Osteocyte (in vitro differentiated cells): ENCODE results near the gene C2CD2. TPM values are rescaled to one million over a fixed set of nuclear protein-coding genes. Genes with fewer than 3 reads are reported as not detected.
A peak's percentile ranks its signal among the peaks of the same experiment; 100 is the strongest.

Experiments used
- DNase-seq: peaks from one replicate; pipeline ENCODE4 v3.0.0; 2021; ENCODE audit warnings: mixed read lengths; ENCODE audit not compliant: unreplicated experiment; ENCODE audit errors: extremely low spot score
- H3K27ac Mint-ChIP-seq: one replicate; pipeline ENCODE4 v1.8.0; 2021; ENCODE audit warnings: mild to moderate bottlenecking, mixed read lengths; ENCODE audit not compliant: unreplicated experiment
- H3K27me3 Mint-ChIP-seq: one replicate; pipeline ENCODE4 v1.8.0; 2021; ENCODE audit warnings: mixed read lengths; ENCODE audit not compliant: unreplicated experiment
- H3K36me3 Mint-ChIP-seq: one replicate; pipeline ENCODE4 v1.8.0; 2021; ENCODE audit warnings: mixed read lengths; ENCODE audit not compliant: unreplicated experiment
- H3K4me1 Mint-ChIP-seq: one replicate; pipeline ENCODE4 v1.8.0; 2021; ENCODE audit warnings: mixed read lengths; ENCODE audit not compliant: unreplicated experiment
- H3K4me3 Mint-ChIP-seq: one replicate; pipeline ENCODE4 v1.8.0; 2021; ENCODE audit warnings: mild to moderate bottlenecking, moderate library complexity, mixed read lengths; ENCODE audit not compliant: unreplicated experiment
- H3K9me3 Mint-ChIP-seq: one replicate; pipeline ENCODE4 v1.8.0; 2021; ENCODE audit warnings: mixed read lengths; ENCODE audit not compliant: unreplicated experiment
- total RNA-seq: library from RNA; stranded (reverse); gene quantifications from 2 replicates; pipeline ENCODE4 v1.2.1, GENCODE V29; 2021
- TF ChIP-seq, protein P1 (sequence below): fragments of 200-600 bp; sonication (generic); IDR thresholded peaks from 2 replicates; pipeline ENCODE4 v1.5.0; 2021; ENCODE audit warnings: antibody characterized with exemption, mild to moderate bottlenecking, moderate library complexity

C2CD2 gene
- total RNA-seq, 1 donor from 2014 or later: 19.4 TPM

DNA sequence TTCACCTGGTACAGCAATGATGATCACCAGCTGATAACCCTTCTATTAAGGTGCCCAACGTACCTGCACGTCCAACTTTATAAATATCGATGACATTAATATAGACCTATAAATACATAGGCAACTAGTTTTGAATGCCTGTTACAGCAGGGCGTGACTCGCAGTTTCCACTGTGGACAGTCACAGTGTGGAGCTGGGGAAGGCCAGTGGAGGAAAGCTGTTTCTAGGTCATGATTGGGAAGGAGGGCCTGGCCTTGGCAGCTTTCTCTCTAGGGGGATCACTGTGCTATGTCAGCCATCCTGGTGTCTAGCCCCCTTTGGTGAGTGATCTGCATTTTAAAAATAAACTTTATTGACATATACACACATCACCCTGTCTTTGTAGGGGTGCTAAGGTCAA is 70.2 kb downstream of the C2CD2 start:
- Mint-ChIP-seq H3K4me1 (peaks cover 6% of the 10 kb centered on the region), H3K27ac (no peak overlapping the region), H3K4me3 (no peak overlapping the region), H3K36me3 (peaks cover 2% of the 10 kb centered on the region), H3K27me3 (no peaks in the 10 kb centered on the region), H3K9me3 (no peaks in the 10 kb centered on the region)
- TF ChIP-seq, protein P1, sequence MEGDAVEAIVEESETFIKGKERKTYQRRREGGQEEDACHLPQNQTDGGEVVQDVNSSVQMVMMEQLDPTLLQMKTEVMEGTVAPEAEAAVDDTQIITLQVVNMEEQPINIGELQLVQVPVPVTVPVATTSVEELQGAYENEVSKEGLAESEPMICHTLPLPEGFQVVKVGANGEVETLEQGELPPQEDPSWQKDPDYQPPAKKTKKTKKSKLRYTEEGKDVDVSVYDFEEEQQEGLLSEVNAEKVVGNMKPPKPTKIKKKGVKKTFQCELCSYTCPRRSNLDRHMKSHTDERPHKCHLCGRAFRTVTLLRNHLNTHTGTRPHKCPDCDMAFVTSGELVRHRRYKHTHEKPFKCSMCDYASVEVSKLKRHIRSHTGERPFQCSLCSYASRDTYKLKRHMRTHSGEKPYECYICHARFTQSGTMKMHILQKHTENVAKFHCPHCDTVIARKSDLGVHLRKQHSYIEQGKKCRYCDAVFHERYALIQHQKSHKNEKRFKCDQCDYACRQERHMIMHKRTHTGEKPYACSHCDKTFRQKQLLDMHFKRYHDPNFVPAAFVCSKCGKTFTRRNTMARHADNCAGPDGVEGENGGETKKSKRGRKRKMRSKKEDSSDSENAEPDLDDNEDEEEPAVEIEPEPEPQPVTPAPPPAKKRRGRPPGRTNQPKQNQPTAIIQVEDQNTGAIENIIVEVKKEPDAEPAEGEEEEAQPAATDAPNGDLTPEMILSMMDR: no peak
- no peak for DNase-seq

DNA sequence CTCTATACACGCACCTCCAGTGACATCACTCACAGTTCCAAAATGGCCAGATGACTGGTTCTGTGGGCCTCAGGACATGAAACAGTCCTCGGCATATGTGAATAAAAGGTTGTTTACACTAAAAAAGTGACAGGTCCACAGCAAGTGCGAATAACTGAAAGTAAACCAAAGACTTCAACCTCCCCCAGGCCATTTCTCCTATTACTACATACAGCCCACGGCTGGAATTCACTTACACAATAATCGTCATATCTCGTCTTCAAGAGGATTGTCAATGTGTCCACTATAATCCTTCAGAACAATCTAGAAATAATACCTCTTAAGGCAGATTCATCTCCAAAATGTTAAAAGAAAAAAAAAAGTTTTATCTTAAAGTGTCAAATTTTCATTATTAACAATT is 72.8 kb downstream of the C2CD2 start:
- Mint-ChIP-seq H3K9me3 (no peaks in the 10 kb centered on the region), H3K4me3 (peak overlapping the region; percentile 7), H3K27ac (no peak overlapping the region), H3K27me3 (no peaks in the 10 kb centered on the region), H3K36me3 (no peaks in the 10 kb centered on the region), H3K4me1 (peaks cover 23% of the 10 kb centered on the region)
- no peak for DNase-seq
- TF ChIP-seq, protein P1: no peak

- no peak for DNase-seq
- Mint-ChIP-seq H3K27me3 (no peaks in the 10 kb centered on the region), H3K4me1 (peaks cover 23% of the 10 kb centered on the region), H3K27ac (peak overlapping the region; percentile 91), H3K36me3 (no peaks in the 10 kb centered on the region), H3K9me3 (no peaks in the 10 kb centered on the region), H3K4me3 (peak overlapping the region; percentile 82)
- TF ChIP-seq, protein P1: no peak
Observed at GRCh38 chr21:41880153-41880552, 73.7 kb downstream of the C2CD2 start.

- no peaks in the 10 kb centered on the region for H3K36me3 Mint-ChIP-seq
- H3K9me3 Mint-ChIP-seq: no peaks in the 10 kb centered on the region
- peak within 1 kb of the TSS; percentile 82 for H3K4me3 Mint-ChIP-seq
- DNase-seq: peak; percentile 93
- peaks cover 23% of the 10 kb centered on the region for H3K4me1 Mint-ChIP-seq
- TF ChIP-seq, protein P1: no peak
- H3K27me3 Mint-ChIP-seq: no peaks in the 10 kb centered on the region
- H3K27ac Mint-ChIP-seq: peak within 1 kb of the TSS; percentile 91
Observed at GRCh38 chr21:41879190-41879998, 74.4 kb downstream of the C2CD2 start, which contains the start of gene PRDM15. TSS of gene PRDM15 (minus strand) at chr21:41879344. CDS start at chr21:41860363, 18,981 bp downstream.

- DNase-seq: peak; percentile 90
- no peak overlapping the region for H3K27ac Mint-ChIP-seq
- H3K4me1 Mint-ChIP-seq: peaks cover 22% of the 10 kb centered on the region
- H3K36me3 Mint-ChIP-seq: no peaks in the 10 kb centered on the region
- no peaks in the 10 kb centered on the region for H3K9me3 Mint-ChIP-seq
- no peaks in the 10 kb centered on the region for H3K27me3 Mint-ChIP-seq
- TF ChIP-seq, protein P1: no peak
- peak overlapping the region; percentile 40 for H3K4me3 Mint-ChIP-seq
Observed at GRCh38 chr21:41878831-41879189, 75.0 kb downstream of the C2CD2 start.
